NCI-H2227 treated with DMSO at 0.1 percent for 48 hours (cell line): Measurements from ENCODE around the gene PPP1R26.

Experiments
- DNase-seq: peaks from one replicate; lab custom pipeline; 2025; lab: John Stamatoyannopoulos, UW

The PPP1R26 gene

DNA sequence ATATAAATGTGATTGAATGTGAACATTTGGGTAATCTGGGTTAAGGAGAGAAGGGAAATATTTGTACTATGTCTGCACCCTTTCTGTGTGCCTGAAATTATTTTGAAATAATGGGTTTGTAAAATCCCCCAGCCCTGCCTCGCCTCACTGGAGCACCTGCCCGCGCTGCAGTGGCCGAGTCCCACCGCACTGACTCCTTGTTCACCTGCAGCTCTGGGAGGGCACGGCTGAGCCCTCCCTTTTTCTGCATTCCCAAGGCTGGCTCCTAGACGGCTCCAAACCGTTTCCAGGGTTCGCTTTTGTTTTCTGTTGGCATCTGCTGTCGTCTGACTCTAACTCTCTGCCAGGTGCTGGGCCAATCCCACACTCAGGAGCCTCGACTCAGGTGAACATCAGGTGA lies 17.6 kb upstream of the PPP1R26 start:
- DNase-seq: no peak

DNA sequence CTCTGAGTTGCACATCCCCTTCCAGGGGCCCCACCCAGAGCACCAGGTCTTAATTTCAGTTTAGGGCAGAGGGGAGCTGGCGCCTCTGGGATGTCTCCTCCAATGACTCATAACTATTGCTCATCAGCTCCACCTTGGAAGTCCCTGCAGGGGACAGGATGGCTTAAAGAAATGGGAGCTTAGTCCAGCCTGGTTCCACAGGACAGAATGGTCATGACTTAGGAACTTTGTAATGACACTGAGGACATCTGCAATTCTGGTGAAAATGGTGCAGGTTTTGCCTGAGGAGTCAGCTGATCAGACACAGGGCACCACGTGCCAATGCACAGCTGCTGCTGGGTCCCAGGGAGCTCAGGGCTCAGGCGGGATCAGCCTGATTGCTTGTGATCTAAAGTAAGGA lies 16.4 kb upstream of the PPP1R26 start:
- DNase-seq: no peak

- DNase-seq: no peak
Observed at GRCh38 chr9:135464181-135464580, 15.4 kb upstream of the PPP1R26 start.

GRCh38 chr9:135468854-135469521 lies 10.6 kb upstream of the PPP1R26 start:
- DNase-seq: peak; percentile 17

DNA sequence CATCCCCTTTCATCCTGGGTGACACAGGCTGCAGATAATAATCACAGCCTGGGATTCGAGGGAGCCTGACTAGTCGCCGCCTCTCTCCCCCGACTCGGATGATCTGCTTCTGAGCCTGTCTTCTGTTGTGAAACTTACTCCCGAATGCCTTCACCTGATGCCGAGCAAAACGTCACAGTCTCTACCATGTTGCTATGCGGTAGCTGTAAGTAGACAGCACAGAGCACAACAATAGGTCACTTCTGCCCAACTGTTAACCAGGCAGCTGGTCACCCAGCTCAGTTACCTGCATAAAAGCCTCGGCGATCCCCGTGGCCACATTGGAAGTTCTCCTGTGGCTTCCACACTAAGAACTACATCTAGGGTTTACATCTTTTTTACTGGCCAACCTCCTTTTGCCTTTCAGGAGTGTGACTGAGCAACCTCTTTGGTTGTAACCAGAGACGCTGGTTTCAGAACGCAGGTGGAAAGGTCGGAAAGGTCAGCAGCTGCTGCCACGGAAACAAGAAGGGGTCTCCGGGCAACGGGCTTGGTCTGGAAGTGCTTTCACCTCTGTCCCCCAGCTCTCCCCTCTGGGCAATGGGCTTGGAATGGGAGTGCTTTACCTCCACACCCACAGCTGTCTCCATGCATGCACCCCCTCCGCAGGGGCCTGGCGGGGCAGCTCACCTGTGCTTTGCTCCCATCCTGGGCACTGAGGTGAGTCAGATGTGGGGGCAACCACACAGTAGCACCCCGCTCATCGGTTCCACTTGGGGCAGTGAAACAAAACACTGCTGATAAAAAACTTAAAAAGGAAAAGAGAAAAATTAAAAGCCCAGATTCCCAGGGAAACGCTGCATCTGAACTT lies 7.6 kb upstream of the PPP1R26 start:
- no peak for DNase-seq

GRCh38 chr9:135473972-135474543 lies 5.5 kb upstream of the PPP1R26 start:
- no peak for DNase-seq

DNA sequence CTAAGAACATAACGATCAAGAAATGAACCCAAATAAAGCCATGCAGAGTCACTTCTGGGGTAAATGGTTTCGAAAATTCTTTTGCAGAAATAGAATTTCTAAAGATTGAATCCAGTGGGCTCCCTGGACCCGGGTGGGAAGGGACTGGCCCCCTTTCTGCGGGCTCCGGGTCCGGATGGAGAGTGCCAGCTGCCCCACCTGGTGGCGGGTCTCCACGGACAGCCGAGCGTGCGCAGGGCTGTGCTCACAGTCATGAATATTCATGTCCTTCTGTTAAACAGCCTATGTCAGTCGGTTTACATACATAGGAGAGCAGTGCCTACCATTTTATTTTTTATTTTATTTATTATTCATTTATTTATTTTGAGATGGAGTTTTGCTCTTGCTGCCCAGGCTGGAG lies 4.7 kb upstream of the PPP1R26 start:
- DNase-seq: peak; percentile 30

GRCh38 chr9:135476561-135477355 lies 2.8 kb upstream of the PPP1R26 start:
- no peak for DNase-seq

DNA sequence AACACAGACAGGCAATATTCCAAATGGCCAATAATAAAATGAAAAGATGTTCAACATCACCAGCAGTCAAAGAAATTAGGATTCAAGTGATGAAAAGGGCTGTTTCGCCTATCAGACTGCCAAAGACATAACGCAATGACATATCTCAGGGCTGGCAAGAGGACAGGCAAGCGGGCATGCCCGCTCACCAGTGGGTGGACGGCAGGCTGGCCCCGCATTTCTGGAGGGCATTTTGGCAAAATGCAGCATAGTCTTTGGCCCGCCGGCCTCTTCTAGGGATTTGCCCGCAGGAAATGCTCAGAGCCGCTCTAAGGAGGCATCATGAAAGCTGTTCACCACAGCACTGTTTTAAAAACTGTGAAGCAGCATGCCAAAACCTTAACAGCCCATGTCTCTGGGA lies 1.4 kb upstream of the PPP1R26 start:
- DNase-seq: no peak

- DNase-seq: no peak
Observed at GRCh38 chr9:135478829-135479468, 633 bp upstream of the PPP1R26 start.

DNA sequence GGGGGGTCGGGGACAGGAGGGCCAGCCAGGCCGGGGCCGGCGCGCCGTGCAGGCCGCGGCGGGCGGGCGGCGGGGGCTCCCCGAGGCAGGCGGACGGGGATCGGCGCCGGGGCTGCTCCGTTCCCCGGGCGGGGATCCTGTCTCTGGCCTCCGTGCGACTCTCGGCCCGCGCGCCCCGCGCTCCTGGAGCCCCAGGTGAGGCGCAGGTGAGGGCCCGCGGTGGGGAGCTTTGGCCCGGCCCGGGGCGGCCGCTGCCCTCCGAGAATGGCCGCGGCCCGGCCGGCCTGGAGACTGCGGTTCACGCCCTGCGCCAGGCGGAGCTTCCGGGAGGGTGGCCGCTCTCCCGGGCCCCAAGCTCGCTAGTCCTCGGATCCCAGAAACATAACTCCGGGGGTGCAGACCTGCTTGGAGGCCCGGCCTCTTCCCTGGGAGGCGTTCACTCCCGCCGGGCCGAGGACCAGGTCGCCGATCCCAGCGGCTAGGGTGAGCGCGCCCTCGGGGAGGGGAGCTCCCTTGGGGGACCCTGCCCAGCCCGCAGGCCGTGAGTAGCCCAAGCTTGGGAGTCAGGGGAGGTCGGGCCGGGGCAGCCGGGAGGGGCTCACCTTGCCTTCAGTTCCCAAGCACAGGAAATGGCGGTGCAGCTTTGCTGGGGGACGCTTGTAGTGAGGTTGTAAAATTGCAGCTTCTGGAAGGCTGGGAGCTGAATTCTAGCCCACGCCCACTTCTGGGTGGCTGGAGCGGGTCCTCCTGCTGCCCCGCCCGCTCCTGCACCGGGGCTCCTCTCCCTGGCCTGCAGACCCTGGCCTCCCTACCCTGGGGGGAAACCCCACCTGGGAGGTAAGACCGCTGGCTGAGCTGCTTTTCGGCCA lies 723 bp downstream of the PPP1R26 start:
- no peak for DNase-seq

- DNase-seq: no peak
Observed at GRCh38 chr9:135480940-135481310, 1.3 kb downstream of the PPP1R26 start.

- DNase-seq: no peak
Observed at GRCh38 chr9:135482015-135482754, 2.6 kb downstream of the PPP1R26 start.

- no peak for DNase-seq
Observed at GRCh38 chr9:135484460-135485277, 5.1 kb downstream of the PPP1R26 start.

DNA sequence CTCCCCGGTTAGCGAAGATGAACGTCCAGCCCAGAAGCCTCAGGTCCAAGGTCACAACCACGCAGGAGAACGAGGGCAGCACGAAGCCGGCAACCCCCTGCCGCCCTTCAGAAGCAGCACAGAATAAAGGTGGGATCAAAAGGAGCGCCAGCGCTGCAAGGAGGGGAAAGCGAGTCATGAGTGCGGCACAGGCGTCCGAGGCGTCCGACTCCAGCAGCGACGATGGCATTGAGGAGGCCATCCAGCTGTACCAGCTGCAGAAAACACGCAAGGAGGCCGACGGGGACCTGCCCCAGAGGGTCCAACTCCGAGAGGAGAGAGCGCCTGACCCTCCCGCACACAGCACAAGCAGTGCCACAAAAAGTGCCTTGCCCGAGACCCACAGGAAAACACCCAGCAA lies 5.8 kb downstream of the PPP1R26 start:
- DNase-seq: no peak

DNA sequence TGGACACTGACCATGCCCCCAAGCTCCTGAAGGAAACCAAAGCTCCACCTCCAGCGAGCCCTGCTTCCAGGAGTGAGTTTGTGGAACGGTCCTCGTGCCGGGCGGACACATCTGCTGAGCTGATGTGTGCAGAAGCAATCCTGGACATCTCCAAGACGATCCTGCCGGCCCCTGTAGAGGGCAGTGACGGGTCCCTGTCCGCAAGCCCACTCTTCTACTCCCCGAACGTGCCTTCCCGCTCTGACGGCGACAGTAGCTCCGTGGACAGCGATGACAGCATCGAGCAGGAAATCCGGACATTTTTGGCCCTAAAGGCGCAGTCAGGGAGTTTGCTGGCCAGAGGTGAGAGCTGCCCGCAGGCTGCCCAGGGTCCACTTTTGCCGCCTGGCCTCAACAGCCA lies 6.2 kb downstream of the PPP1R26 start:
- DNase-seq: no peak

DNA sequence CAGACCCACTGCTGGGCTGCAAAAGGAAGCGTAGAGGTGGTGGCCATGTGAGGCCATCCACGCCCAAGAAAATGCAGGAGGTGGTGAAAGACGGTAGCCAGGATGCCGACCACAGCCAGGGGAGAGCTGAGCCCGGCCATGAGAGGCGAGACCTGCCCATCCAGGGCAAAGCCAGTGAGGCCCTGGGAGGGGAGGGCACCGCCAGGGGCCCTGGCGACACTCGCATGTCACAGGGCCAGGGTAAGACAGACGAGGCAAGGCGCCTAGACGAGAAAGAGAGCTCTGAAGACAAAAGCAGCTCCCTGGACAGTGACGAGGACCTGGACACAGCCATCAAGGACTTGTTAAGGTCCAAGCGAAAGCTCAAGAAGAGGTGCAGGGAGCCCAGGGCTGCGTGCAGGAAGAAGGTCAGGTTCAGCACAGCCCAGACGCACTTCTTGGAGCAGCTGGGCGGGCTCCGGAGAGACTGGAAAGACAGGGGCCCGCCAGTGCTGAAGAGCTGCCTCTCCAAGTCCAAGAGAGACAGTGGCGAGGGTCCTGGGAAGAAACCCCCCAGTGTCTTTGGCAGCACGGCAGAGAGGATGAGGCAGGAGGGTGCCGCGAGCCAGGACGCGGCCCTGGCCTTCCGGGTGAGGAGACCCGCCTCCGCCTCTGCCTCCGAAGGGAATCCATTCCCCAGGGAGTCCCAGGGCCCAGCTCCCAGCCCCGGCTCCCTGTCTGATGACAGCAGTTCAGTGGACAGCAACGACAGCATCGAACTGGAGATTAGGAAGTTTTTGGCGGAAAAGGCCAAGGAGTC lies 6.9 kb downstream of the PPP1R26 start:
- DNase-seq: no peak

DNA sequence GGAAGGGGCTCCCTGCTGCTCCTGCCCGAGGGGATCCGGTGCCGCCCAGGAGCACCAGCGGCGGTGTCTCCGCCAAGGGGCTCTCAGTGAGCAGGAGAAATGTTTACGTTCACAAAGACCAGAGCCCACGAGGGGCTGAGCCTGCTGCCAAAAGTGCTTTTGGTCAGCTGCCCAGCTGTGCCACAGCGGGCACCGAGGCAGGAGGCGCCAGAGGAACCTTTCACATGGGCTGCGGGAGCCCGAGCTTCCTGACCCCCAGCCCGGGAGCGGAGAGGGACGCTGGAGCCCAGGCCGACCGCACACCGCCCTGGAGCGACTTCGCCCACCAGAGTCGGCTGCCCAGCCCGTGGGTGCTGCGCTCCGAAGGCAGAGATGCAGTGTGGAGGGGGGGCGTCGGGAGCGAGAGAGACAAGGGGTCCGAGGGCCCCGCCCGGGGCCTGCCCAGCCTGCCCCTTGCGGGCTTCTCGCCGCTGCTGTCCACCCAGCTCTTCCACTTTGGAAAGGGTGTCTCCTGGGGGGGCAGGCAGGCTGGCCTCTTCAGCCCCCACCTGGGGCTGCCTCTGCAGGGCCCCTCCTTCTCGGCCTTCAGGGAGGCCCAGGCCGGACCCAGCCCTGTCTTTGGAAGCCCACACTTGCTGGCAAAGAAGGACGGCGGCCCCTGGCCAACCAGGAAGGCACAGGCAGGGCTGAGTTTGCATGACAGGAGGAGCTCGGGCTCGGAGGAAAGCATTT lies 7.9 kb downstream of the PPP1R26 start:
- DNase-seq: no peak
